NOMO-1 treated with DMSO at 0.1 percent for 48 hours (cell line): Measurements from ENCODE around the gene LARP4B.

ENCODE experiments used
- DNase-seq: peaks from one replicate; lab custom pipeline; 2025; ENCODE audit not compliant: unreplicated experiment; lab: John Stamatoyannopoulos, UW

LARP4B gene

DNA sequence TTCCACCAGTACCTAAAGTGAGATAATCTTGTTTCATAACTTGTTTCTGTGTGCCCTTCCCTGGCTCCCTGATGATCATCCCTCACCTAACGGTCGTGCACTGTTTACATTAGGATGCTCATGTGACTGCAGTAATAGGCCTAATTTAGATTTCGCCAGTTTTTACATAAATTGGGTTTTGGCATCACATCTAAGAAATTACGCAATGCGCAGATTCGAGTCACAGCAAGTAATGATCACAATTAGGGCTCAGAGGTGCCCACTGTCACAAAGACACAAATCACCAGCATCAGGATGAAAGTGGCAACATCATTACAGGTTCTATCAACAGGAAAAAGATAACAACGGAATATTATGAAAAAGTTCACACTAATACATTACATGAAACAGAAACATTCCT, 94.7 kb downstream of the LARP4B start:
- no peak for DNase-seq

DNA sequence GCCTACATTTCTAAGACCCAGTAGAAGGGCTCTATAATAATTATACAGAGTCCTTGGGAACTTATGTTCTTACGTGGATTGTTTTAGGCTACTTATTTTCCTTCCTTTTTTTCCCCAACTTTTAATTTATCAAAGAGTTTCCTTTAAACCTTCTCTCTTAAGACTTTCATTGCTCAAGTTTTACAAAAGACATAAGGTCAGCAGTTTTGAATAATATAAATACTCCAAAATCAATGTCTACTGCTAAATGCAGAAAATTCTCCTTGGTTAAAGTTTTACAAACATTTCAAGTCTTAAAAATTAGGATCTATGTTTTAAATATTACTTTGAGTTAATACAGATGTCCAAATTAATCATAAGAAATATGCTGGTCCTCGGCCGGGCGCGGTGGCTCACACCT, 97.0 kb downstream of the LARP4B start:
- DNase-seq, result no peak

DNA sequence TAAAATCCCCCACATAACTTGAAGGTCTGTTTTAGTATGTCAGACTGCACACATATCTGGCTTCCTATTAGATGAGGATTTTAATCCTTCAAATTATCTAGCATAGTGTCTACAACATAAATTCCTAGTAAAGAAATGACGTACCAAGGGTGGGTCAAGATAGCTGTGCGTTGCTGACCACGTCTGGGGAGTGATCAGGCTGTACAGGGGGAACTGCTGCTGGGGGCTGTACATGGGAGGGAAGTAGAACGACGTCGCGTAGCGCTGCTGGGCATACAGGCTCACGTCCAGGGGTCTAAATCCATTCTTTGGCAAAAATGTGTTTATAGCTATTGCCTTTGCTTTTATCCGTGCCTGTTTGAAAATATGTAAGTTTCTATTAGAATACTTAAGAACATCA, 102.3 kb downstream of the LARP4B start:
- DNase-seq, result no peak

DNA sequence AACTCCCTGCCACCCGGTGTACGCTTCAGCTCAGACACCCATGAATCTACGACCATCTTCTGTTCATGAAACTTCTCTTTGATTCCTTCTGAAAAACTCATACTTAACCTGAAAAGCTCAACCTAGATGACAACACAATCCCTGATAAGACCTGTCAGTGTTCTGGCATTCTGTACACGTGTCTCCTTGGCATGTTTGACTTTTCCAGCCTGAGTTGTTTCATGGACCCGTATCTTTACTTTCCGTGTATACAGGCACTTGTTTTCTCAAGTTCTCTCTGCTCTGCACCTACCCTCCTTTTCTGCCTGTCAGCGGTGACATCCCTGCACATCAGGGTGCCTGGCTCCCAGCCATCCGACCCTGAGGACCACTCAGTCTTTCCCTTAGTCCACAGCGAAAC, 103.3 kb downstream of the LARP4B start:
- no peak for DNase-seq

DNA sequence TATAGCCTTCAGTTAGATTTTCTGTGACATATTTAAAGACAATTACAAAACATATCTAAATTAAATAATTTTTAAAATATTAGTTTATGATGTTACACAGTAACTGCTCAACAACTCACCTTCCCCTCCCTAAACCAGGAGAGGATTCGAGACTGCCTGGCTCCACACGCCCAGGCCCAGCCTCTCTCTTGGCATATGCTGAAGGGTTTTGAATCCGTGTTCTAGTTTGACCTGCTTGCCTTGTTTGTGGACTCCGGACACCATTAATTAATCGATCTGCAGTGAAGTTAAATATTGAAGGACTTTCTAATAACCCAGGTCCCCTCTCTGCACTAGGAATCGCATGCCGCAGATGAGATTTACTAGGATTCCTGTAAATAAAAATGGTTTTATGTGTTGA, 106.6 kb downstream of the LARP4B start:
- DNase-seq, result no peak

DNA sequence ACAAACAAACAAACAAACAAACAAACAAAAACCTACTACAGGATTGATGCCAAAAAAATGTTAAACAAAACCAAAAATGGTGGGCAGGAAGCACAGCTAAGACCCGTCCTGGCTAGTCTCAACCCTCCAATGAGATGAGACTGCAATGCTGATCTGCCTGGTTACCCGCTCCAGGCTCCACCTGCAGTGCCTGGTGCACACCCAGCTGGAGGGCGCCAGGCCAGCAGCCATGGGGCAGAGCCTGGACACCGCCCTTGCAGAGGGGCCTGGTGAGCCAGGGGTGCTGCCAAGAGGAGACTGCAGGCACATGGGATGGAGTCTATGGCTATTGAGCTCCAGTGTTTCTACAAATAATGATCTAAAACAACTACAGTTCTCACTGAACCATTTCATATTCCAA, 107.0 kb downstream of the LARP4B start:
- no peak for DNase-seq

DNA sequence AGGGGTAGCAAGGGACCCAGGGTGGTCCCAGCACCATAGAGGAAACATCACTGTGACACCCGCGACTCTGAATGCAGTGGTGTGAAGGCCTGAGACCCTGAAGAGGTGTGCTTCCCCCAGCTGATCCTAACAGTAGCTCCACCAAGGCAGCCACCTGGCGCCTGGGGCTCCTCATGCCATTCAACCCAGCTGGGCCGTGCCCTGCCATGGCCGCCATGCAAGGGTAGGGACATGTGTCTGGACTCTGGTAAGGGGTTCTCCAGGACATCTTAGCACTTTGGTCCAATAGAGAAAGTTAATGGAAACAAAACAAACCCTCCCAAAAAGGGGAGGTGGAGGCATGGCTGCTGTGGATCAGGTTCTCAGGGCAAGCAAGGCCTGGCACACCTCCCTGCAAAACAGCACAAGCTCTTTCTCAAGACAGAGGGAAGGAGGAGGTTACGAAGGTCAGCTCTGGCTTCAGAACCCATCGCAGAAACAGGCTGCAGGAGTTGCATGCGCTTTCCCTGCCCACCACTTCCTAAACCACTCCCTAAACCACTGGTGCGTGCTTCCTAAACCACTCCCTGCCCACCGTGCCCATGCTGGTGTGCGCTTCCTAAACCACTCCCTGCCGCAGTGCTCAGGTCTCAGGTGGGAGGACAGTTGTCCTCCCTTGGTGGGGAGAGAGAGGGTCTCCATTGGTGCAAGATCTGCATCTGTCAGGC, 108.7 kb downstream of the LARP4B start:
- DNase-seq, result no peak

DNA sequence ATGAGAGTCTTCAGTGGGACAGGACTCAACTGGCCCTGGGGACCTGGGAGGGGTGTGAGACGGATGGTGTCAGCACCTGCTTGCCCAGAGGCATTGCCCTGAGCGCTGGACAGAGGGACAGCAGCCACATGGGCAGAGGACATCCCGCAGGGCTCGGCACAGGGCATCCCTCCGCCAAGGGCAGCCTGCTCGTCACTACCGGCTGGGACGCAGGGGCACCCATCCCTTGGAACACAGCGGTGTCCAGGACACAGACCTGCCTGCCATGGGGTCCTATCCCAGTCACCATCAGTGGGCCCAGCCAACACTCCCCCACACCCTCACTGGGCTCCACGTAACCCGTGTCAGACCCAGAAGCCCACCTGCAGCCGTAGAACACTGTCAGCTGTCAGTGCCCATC, 109.3 kb downstream of the LARP4B start:
- DNase-seq, result no peak

DNA sequence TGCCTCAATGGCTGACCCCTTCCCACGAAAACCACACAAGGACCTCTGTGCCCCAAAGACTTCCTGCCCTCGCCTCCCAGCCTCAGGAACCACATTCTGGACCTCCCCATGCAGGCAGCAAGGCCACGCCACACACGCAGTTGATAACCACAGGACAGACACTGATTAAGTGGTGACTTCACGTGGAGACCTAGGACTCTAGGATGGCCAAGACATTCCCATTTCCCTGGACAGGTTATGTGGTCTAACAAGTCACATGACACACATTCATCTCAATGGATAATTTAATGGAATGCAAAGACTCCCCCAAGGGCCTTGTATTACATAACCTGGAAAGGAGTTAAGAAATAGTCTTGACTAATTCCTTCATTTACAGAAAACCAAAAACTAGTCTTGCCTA, 110.2 kb downstream of the LARP4B start:
- no peak for DNase-seq

DNA sequence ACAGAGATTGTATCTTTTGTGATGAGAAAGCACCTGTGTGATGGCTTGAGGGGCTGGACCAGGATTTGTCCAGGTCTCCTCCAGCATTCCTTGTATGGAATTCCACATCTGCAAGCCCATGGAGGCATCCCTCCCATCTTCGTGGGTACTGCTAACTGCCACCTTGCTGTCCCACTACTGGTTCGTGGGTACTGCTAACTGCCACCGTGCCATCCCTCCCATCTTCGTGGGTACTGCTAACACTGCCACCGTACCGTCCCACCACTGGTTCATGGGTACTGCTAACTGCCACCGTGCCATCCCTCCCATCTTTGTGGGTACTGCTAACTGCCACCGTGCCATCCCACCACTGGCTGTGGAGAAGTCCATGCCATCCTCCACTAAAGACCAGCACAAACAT, 111.7 kb downstream of the LARP4B start:
- DNase-seq, result no peak

DNA sequence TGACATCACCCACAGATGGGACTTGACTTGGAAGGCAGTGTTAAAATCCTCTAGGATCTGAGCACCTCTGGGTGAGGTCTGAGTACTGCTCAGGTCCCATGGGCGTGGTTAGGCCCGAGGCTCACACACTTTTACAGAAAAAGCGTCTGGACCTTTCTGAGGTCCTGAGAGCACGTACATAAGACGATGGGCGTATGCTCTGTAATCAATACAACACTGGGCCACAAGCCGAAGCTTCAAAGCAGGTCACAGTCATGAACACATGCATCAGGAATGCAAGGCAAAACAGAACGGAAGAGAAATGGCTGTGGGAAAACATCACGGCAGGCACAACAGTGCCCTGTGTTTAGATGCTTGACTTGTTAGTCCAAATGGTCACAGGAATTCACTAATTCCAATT, 112.2 kb downstream of the LARP4B start:
- no peak for DNase-seq

DNA sequence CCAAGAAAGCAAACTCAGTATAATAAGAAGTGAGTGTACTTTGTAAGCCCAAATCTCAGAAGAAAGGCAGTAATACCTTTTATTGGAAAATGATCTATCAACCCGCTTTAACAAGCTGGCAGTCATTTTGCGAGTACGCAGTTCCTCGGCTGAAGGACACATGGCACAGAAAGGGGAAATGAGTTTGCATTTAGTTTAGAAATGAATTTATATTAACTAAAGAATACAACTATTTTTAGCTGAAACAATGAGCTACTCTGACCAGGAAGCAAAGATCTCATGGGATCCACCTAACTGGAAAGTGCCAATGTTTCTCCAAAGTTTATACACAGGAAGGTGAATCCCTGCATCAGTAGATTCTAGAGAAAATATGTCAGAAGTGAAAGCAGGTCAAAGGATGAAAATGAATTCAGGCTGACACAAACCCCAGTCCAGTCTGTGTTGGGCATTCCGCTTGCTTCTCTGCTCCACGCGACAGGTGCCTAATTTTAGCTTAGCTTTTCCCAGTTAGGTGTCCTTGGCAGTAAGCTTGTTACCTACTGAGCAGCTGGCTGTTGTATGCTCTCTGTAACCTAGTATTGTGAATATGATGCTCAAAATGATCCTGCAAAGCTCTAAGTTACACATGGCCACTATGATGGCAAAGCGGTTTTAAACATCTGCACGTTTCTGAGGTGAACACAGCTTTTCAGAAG, 112.8 kb downstream of the LARP4B start:
- DNase-seq, result no peak

DNA sequence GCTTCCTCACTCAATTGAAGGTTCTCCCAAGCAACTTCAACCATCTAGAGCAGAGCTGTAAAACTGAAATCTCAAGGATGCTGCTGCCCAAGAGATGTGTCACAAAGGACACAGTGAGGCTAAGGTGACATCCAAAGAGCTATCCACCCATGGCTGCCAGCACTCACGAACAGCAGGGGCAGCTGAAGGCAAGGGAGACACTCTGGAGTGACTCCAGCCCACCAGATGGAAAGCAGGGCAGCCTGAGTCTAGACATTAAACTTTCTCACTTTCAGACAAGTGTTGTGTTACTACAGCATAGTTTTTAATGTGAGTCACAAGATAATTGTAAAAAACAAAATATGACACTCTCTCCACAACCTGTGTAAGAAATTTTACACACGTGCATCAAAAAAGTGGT, 113.5 kb downstream of the LARP4B start:
- no peak for DNase-seq

DNA sequence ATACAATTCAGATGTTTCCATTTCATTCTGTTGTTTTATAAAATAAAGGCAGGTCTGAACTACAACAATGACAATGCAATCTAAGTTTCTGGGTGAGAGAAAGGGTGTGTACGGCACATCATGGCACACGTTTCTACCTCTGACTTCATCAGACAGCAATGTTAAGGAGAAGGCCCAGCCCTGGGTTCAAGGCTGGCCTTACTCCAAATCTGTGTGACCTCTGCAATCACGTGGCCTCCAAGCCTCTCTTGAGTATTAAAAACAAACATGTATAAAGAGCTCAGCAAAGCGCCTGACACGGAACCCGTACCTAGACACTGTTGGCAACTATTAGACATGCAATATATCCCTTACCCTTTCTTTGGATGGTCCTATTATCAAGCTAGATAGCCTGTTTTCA, 114.1 kb downstream of the LARP4B start:
- DNase-seq, result no peak

DNA sequence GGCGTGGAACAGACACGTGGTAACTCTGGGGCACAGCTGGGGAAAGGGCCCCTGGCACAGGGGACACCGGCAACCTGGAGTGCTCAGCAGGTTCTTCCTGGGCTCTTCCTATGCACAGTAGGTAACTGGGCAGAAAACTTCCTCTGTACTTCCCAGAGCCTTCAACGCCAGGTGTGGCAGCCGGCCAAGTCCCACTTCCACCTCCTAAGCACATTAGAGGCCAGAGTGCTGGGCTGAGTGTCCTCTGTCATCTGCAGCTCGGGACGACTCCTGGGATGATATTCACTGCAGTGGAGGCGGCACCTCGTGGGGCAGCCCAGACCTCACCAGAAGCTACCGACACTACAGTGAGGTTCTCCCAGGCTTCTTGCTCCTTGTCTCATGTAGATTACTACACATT, 114.5 kb downstream of the LARP4B start:
- no peak for DNase-seq

DNA sequence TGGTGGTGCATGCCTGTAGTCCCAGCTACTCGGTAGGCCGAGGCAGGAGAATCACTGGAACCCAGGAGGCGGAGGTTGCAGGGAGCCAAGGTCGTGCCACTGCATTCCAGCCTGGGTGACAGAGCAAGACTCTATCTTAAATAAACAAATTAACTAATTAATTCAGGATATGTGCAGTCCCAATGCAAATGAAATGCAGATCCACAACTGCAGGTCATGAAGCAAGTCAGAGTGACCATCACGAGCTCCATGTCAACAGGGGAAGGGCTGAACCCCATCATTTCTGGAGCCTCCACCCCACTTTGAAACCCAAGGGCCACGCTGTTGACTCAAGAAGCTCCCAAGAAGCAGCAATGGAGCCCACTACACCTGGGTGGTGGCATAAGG, 115.4 kb downstream of the LARP4B start:
- no peak for DNase-seq

DNA sequence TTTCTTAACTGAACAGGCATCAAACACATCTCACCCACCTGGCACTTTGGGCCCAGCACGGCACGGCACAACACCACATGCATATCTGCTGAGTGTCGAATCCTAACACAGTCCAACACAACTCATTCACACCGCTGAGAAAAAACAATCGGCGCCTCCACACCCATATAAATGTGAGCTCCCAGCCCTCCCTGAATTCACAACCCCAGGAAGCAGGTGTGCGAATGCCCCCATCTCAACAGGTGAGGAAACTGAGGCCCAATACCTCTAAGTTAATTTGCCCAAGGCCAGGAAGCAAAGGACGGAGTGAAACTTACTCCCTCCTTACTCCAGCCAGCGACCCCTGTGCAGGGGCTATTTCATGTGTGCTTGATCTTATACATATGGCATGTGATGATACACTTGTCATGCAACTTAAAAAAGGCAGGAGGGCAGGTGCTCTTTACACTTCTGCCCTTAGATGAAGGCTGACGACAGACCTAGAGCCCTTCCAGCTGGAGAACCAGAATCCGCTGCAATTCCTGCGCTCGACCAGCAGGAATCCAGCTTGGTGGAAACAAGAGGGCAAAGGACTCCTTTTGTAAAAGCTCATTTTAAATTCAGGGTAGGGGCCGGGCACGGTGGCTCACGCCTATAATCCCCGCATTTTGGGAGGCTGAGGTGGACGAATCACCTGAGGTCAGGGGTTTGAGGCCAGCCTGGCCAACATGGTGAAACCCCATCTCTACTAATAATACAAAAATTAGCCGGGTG, 116.0 kb downstream of the LARP4B start:
- DNase-seq, result no peak

DNA sequence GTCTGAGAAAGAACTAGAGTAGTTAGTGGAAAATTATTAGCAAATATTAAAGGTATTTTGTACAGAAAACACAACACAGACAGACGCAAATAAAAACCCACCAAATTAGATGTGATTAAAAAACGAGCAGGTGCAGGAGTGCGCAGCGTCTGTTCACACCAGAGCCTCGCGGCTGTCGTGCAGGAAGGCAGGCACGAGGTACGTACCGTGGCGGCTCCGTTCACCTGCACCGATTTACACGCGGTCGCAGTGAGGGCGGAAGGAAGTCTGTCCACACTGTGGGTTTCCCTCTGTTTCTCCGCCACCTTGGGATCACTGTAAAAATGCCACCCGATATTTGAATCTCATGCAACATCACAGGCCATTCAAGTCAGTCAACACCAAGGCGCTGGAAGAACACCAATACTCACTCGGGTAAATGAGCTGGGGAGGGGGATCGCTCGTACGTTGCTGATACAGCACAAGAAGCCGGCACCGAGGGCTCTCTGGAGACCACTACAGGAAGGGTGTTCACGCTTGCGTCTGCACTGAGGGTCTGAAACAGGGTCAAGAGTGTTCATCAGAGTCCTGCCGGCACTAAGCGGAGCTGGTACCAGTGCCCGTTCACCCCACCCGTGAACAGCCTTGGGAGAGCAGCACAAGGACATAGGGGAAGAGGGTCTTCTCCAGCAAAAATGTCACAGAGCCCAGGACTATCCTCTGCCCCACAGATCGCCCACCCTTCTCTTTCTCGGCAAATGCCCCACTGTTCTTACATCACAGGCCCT, 116.8 kb downstream of the LARP4B start:
- DNase-seq, result no peak

DNA sequence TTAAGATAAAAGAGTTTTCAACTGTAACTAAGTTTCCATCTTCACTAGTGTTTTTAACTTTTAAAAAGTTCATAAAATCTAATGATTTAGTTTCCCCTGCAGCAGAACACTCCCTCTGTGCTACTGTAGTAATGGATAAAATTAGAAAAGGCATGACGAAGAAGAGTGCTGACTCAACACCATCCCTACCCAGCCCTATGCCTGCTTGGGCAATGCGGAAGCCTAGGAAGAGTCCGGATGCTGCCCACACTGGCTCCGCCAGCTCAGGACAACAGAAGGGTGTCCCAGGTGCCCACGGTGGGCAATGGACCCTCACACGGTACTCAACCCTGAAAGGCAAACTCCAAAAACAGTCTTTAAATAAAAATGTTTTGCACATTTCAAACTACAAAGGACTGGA, 118.2 kb downstream of the LARP4B start:
- DNase-seq, result no peak

DNA sequence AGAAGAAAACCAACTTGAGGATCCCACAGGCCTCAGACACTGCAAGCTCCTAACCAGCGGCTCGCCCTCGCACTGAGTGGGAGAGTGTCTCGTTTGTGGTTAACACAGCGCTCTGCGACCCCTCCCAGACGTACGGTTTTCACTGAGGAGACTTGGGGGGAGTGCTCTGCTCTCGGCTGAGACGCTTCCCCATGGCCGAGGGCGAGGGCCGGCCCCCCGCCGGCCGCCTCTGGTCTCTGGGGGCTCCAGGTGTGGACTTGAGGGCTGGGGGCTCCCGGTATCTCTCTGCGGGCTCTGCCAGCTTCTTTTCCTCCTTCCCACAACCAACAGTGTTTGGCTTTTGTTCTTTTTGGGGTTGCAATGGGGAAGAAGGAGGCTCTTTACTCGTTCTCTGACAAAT, 118.7 kb downstream of the LARP4B start:
- DNase-seq, result no peak

DNA sequence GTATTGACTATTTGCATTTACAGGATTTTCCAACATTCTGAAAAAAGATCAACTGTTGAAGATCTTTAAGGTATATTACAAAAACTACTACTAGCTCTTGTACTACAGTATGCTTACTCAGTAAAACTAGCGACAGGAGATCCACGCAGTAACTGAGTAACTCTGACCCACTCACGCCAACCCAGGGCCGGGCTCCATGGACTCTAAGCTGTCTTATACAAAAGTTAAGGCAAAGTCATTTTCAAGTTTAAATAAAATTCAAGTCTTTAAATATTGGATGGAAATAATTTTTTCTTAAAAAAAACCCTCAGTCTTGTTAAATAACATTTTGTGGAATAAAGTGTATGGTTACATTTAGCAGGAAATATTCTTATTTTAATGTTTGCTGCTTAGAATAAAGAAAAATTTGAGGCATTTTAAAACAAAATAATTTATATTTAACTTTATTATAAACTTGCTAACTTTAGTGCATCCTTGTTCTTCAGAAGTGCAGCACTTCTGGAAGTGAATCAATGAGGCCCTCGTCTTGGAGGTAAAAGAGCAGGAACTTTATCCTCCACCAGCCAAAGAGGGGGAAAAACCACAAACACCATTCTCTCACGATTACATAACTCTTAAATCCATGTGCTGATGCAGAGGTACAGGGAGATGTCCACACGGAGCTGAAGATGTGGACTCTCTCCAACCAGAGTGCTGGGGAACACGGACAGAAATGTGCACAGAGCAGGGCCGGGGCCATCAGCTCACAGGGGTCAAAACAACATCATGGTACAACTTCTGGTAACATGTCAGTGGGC, 119.9 kb downstream of the LARP4B start:
- DNase-seq, result no peak
